Stomach (tissue), 4 donors: Measurements from ENCODE around the gene SHQ1.

Source experiments
- POLR2A ChIP-seq, 4 donors: fragments of 450-650 bp; IDR thresholded peaks; one replicate each; pipeline ENCODE4 v1.6.1; 2016; ENCODE audit warnings: antibody characterized with exemption in 4 of 4, control low read depth in 2 of 4, mild to moderate bottlenecking in 1 of 4, moderate library complexity in 1 of 4
- TF ChIP-seq, protein P1 (sequence below), 7 experiments: fragments of 450-650 bp in 4 of 7; fragments of 200-600 bp in 3 of 7; sonication (generic) in 3 of 7; IDR thresholded peaks; one replicate each; pipeline ENCODE4 v1.5.1; 2016 to 2019; ENCODE audit warnings: antibody characterized with exemption in 7 of 7, control low read depth in 2 of 7, mild to moderate bottlenecking in 1 of 7

DNA sequence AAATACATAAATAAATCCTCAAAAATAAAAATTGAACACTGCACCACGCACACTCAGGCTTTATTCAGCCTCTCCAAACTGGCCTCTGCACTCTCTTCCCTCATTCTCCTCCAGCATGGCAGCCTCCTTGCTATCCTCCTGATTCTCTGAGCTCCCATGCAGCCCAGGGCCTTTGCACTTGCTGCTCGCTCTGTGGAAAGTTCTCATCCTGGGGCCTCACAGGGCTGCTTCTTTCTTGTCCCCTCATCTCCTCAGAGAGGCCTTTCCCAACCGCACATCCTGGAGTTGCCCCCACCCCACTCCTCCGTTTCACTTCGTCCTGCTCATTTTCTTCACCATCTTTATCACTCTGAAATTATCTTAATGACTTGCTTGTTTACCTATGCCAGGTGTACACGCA lies 123.0 kb downstream of the SHQ1 start:
- TF ChIP-seq, protein P1, sequence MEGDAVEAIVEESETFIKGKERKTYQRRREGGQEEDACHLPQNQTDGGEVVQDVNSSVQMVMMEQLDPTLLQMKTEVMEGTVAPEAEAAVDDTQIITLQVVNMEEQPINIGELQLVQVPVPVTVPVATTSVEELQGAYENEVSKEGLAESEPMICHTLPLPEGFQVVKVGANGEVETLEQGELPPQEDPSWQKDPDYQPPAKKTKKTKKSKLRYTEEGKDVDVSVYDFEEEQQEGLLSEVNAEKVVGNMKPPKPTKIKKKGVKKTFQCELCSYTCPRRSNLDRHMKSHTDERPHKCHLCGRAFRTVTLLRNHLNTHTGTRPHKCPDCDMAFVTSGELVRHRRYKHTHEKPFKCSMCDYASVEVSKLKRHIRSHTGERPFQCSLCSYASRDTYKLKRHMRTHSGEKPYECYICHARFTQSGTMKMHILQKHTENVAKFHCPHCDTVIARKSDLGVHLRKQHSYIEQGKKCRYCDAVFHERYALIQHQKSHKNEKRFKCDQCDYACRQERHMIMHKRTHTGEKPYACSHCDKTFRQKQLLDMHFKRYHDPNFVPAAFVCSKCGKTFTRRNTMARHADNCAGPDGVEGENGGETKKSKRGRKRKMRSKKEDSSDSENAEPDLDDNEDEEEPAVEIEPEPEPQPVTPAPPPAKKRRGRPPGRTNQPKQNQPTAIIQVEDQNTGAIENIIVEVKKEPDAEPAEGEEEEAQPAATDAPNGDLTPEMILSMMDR (IDR thresholded peaks at IDR 0.05), result no peak
- no peak for TF ChIP-seq POLR2A (IDR thresholded peaks at IDR 0.05)
